ENCODE measurements around the gene DDAH1. TPM values are rescaled to one million over a fixed set of nuclear protein-coding genes. Genes with fewer than 3 reads are reported as not detected.

The DDAH1 gene
- total and polyA plus RNA-seq, 2 of the 8 experiments (the other 6 are each of a cell fraction or from before 2014, with no cell fraction given): 22.8 to 54.5 TPM

DNA sequence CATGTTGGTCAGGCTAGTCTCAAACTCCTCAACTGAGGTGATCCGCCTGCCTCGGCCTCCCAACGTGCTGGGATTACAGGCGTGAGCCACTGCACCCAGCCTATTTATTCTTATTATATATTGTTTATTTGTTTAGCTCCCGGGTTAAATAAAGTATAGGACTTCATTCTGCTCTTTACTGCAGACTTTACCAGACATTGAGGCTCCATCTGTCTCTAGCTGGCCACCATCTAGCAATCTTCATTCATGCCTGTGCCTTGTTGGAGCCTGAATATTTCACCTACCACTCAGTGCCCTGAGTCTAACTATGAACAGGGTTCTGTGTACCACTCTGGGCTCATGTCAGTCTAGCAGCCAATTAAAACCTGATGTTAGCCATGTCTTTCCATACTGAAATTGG, 2.1 kb upstream of the DDAH1 start (continued):
- TF ChIP-seq, protein P1, sequence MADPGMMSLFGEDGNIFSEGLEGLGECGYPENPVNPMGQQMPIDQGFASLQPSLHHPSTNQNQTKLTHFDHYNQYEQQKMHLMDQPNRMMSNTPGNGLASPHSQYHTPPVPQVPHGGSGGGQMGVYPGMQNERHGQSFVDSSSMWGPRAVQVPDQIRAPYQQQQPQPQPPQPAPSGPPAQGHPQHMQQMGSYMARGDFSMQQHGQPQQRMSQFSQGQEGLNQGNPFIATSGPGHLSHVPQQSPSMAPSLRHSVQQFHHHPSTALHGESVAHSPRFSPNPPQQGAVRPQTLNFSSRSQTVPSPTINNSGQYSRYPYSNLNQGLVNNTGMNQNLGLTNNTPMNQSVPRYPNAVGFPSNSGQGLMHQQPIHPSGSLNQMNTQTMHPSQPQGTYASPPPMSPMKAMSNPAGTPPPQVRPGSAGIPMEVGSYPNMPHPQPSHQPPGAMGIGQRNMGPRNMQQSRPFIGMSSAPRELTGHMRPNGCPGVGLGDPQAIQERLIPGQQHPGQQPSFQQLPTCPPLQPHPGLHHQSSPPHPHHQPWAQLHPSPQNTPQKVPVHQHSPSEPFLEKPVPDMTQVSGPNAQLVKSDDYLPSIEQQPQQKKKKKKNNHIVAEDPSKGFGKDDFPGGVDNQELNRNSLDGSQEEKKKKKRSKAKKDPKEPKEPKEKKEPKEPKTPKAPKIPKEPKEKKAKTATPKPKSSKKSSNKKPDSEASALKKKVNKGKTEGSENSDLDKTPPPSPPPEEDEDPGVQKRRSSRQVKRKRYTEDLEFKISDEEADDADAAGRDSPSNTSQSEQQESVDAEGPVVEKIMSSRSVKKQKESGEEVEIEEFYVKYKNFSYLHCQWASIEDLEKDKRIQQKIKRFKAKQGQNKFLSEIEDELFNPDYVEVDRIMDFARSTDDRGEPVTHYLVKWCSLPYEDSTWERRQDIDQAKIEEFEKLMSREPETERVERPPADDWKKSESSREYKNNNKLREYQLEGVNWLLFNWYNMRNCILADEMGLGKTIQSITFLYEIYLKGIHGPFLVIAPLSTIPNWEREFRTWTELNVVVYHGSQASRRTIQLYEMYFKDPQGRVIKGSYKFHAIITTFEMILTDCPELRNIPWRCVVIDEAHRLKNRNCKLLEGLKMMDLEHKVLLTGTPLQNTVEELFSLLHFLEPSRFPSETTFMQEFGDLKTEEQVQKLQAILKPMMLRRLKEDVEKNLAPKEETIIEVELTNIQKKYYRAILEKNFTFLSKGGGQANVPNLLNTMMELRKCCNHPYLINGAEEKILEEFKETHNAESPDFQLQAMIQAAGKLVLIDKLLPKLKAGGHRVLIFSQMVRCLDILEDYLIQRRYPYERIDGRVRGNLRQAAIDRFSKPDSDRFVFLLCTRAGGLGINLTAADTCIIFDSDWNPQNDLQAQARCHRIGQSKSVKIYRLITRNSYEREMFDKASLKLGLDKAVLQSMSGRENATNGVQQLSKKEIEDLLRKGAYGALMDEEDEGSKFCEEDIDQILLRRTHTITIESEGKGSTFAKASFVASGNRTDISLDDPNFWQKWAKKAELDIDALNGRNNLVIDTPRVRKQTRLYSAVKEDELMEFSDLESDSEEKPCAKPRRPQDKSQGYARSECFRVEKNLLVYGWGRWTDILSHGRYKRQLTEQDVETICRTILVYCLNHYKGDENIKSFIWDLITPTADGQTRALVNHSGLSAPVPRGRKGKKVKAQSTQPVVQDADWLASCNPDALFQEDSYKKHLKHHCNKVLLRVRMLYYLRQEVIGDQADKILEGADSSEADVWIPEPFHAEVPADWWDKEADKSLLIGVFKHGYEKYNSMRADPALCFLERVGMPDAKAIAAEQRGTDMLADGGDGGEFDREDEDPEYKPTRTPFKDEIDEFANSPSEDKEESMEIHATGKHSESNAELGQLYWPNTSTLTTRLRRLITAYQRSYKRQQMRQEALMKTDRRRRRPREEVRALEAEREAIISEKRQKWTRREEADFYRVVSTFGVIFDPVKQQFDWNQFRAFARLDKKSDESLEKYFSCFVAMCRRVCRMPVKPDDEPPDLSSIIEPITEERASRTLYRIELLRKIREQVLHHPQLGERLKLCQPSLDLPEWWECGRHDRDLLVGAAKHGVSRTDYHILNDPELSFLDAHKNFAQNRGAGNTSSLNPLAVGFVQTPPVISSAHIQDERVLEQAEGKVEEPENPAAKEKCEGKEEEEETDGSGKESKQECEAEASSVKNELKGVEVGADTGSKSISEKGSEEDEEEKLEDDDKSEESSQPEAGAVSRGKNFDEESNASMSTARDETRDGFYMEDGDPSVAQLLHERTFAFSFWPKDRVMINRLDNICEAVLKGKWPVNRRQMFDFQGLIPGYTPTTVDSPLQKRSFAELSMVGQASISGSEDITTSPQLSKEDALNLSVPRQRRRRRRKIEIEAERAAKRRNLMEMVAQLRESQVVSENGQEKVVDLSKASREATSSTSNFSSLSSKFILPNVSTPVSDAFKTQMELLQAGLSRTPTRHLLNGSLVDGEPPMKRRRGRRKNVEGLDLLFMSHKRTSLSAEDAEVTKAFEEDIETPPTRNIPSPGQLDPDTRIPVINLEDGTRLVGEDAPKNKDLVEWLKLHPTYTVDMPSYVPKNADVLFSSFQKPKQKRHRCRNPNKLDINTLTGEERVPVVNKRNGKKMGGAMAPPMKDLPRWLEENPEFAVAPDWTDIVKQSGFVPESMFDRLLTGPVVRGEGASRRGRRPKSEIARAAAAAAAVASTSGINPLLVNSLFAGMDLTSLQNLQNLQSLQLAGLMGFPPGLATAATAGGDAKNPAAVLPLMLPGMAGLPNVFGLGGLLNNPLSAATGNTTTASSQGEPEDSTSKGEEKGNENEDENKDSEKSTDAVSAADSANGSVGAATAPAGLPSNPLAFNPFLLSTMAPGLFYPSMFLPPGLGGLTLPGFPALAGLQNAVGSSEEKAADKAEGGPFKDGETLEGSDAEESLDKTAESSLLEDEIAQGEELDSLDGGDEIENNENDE (IDR thresholded peaks at IDR 0.05; ENCODE audit: insufficient replicate concordance, low read length): no peak
- TF ChIP-seq NANOG (IDR thresholded peaks at IDR 0.05; ENCODE audit: insufficient read depth, low read depth, low read length, poor library complexity, severe bottlenecking) (no peak), EP300 (IDR thresholded peaks at IDR 0.05; ENCODE audit: borderline replicate concordance in 1 of 2, low read depth in 2 of 2, low read length in 2 of 2) (no peak), ZNF274 (IDR thresholded peaks at IDR 0.05; ENCODE audit: borderline replicate concordance, extremely low read depth, low read length) (no peak), RBBP5 (IDR thresholded peaks at IDR 0.05; ENCODE audit: borderline replicate concordance, low read depth, low read length) (no peak), POU5F1 (IDR thresholded peaks at IDR 0.05; ENCODE audit: low read depth, low read length) (no peak), CHD1 (IDR thresholded peaks at IDR 0.05; ENCODE audit: low read depth, low read length) (no peak), FOSL1 (IDR thresholded peaks at IDR 0.05; ENCODE audit: insufficient read depth, low read depth, low read length) (no peak), PHF8 (conservative IDR thresholded peaks at IDR 0.05; ENCODE audit: low read depth, low read length) (no peak), TEAD4 (IDR thresholded peaks at IDR 0.05; ENCODE audit: low read depth, low read length) (no peak), CEBPB (IDR thresholded peaks at IDR 0.05; ENCODE audit: low read depth, low read length) (no peak), RFX5 (IDR thresholded peaks at IDR 0.05; ENCODE audit: borderline replicate concordance, low read depth, low read length) (no peak)
